Left renal cortex interstitium (tissue), 4 donors: ENCODE data around the gene ASCL5. TPM values are rescaled to one million over a fixed set of nuclear protein-coding genes. Genes with fewer than 3 reads are reported as not detected.

ENCODE experiments used
- polyA plus RNA-seq, 4 donors: library from polyadenylated mRNA; unstranded; fragments of 120-200 nt; gene quantifications; one replicate each; pipeline ENCODE4 v1.2.1, GENCODE V29; 2013; ENCODE audit not compliant: insufficient read length in 4 of 4

The ASCL5 gene
- polyA plus RNA-seq, 4 donors, result 0.08 to 0.47 (median 0.21) TPM; not detected in 1

Other genes starting within 250 kb of the ASCL5 start
- gene INAVA, start 232.3 kb downstream of the ASCL5 start, polyA plus RNA-seq, result 10 to 100 TPM; 31.7 to 43.1 (median 37.2) TPM
- gene KIF21B, start 103.5 kb downstream of the ASCL5 start, polyA plus RNA-seq, result 1 to 10 TPM; 1.7 to 3.2 (median 2.7) TPM
- gene CACNA1S, start 14.8 kb downstream of the ASCL5 start, polyA plus RNA-seq, result under 1 TPM; 0.32 to 0.57 (median 0.46) TPM
- gene TMEM9, start 27.3 kb upstream of the ASCL5 start, polyA plus RNA-seq, result 100 to 1,000 TPM; 153 to 159 (median 156) TPM
- 1 to 10 TPM in 2 of 4 donors, under 1 TPM in 2; 0.34 to 1.3 (median 0.78) TPM for gene IGFN1, start 63.6 kb upstream of the ASCL5 start, polyA plus RNA-seq
- under 1 TPM; 0.06 to 0.18 (median 0.10) TPM for gene PKP1, start 156.3 kb upstream of the ASCL5 start, polyA plus RNA-seq